Right ventricle myocardium superior (tissue), 1 donor: ENCODE measurements around the gene DISP3. TPM values are rescaled to one million over a fixed set of nuclear protein-coding genes. Genes with fewer than 3 reads are reported as not detected.

Experiments
- ATAC-seq: fragments of 200-7000 bp; cut with Tn5 transposase; one replicate; pipeline ENCODE4 v1.9.1; 2020; ENCODE audit warnings: mild to moderate bottlenecking; ENCODE audit not compliant: poor library complexity
- DNase-seq: peaks from one replicate; pipeline ENCODE4 v3.0.0-alpha.2; 2020
- intact Hi-C: fragments of 100-400 bp; cut with DNase I; formaldehyde crosslinking; loops from one replicate; pipeline ENCODE4 v1.11.2; 2022
- total RNA-seq: library from RNA; stranded (reverse); fragmentation: NEBNext Ultra II Directional; extraction: Animal tissue kit (Norgen Biotek cat#: 25700); gene quantifications from one replicate; pipeline ENCODE4 v1.2.1, GENCODE V29; 2021
- donor health status: DM: no; HTN: yes; CAD: no; lungs with severe emphysema.

Gene DISP3
- total RNA-seq, 1 donor from 2014 or later, result not detected

GRCh38 chr1:11456965-11457364 lies 22.0 kb upstream of the DISP3 start:
- DNase-seq, result no peak
- intact Hi-C loops, result no loop called here
- no peak for ATAC-seq

GRCh38 chr1:11458811-11459275 lies 20.1 kb upstream of the DISP3 start:
- intact Hi-C loops, result no loop called here
- ATAC-seq (peak; percentile 91), DNase-seq (peak; percentile 64)

- intact Hi-C loops, result no loop called here
- DNase-seq, result no peak
- ATAC-seq, result no peak
These were observed 17.3 kb upstream of the DISP3 start for GRCh38 chr1:11461531-11462137.

DNA sequence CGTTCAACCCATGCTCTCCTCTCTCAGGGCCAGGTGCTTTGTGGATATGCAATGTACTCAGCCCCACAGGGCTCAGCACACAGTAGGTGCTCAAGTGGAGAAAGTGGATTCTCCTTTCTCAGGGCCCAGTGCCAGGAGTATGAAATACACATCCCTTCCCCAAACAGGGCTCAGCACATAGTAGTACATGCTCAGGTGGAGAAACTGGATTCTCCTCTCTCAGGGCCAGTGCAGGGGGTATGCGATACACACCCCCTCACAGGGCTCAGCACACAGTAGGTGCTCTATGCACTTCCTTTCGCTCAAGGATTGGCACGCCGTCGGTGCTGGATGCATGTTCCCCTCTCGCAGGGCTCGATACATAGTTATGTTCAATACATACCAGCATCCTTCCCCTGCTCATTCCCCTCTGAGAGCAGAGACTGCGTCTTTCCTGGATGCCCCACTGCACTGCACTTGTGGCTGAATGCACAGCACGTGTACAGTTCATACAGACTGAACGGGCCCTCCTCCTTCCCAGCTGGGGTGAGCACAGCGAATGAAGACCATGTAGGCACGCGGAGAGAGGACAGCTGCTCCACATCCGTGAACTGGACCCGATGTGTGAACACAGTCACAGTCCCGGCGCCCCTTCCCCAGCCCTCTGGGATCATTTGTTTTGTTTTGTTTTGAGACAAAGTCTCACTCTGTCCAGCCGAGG lies 16.6 kb upstream of the DISP3 start:
- no peak for ATAC-seq
- intact Hi-C loops, result no loop called here
- no peak for DNase-seq

GRCh38 chr1:11463177-11463576 lies 15.8 kb upstream of the DISP3 start:
- ATAC-seq, result no peak
- intact Hi-C loops, result no loop called here
- DNase-seq, result no peak

GRCh38 chr1:11465307-11465706 lies 13.6 kb upstream of the DISP3 start:
- intact Hi-C loops, result no loop called here
- no peak for DNase-seq
- ATAC-seq, result no peak

GRCh38 chr1:11466416-11466815 lies 12.5 kb upstream of the DISP3 start:
- intact Hi-C loops, result no loop called here
- DNase-seq (no peak), ATAC-seq (no peak)

DNA sequence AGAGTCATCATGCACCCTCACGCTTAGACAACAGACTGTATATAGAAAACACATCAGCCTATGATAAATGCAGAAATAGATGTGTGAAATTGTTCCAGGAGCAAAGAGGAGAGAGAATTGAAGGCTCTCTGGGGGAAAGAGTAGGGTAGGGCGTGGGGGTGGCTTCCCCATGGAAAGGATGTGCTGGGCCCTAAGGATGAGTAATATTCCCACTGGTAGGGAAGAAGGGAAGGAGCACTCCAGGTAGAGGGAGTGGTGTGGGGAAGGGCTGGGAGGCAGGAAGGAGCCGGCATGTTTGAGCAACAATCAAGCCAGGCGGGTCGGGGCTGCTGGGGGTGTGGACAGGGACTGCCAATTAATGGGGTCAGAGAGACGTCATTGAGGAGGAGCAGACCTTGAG lies 10.1 kb upstream of the DISP3 start:
- ATAC-seq (no peak), DNase-seq (no peak)
- intact Hi-C loops, result no loop called here

- DNase-seq, result no peak
- no peak for ATAC-seq
- intact Hi-C loops, result loop anchor here (10.0 kb wide), 1 partner anchor 174 kb away; no protein-coding TSS in a partner anchor
These were observed 8.0 kb upstream of the DISP3 start for GRCh38 chr1:11470912-11471311.

DNA sequence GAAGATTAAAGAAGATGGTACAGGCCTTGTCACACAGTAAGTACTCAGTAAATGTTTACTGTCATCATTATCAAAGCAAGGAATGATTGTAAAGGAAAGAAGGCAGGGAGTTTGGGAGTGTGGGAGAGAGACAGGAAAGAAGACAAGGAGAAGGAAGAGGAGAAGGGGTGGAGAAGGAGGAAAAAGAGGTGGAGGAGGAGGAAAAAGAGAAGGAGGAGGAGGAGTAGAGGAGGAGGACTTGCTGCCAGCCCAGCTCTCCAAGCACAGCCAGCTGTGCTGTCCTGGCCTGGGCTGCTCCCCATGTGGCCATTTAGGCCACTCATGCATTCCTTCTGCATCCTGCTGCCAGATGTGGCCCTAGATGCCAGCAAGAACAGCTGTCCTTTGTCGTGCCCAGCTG lies 7.5 kb upstream of the DISP3 start:
- intact Hi-C loops, result loop anchor here (10.0 kb wide), 1 partner anchor 173 kb away; no protein-coding TSS in a partner anchor
- ATAC-seq (no peak), DNase-seq (no peak)

DNA sequence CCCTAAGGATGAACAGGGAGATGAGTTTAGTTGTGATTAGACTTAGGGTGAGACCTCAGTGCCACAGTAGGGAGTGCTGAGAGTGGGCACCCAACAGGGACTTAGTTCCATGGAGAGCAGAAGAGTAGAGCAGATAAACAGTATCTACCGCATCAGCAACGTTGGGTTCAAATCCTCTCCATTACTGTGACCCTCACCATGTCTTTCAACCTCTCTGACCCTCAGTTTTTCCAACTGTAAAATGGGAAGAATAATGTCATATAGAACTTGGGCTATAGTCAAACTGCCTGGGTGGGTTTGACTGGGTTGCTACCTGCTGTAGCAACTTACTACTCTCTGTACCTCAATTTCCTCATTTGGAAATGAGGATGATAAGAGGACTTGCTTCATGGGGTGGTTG lies 6.7 kb upstream of the DISP3 start:
- intact Hi-C loops, result loop anchor here (10.0 kb wide), 1 partner anchor 173 kb away; no protein-coding TSS in a partner anchor

GRCh38 chr1:11472741-11473140 lies 6.2 kb upstream of the DISP3 start:
- DNase-seq (no peak), ATAC-seq (no peak)
- intact Hi-C loops, result loop anchor here (10.0 kb wide), 1 partner anchor 172 kb away; no protein-coding TSS in a partner anchor

More for the DNA sequence above, 6.7 kb upstream of the DISP3 start:
- DNase-seq (no peak), ATAC-seq (no peak)

GRCh38 chr1:11473491-11474034 lies 5.4 kb upstream of the DISP3 start:
- ATAC-seq (no peak), DNase-seq (no peak)
- intact Hi-C loops, result loop anchor here (10.0 kb wide), 1 partner anchor 171 kb away; no protein-coding TSS in a partner anchor

DNA sequence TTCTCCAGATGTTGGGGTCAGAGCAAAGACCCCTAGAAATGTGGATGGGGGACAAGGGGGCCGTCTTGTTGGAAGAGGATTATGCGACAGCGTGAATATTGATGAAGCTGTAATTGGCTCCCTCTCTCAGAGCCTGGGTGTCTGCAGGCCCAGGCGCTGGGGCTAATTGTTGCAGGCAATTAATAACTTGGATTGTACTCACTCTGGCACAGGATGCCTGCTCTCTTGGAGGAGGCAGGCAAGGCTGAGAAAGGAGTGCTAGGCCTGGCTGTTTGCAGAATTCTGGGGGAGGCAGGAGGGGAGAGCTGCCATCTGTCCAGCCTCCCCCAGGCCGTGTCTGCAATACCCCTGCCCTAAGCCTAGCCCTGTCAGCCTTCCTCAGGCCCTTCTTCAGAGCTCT lies 4.1 kb upstream of the DISP3 start:
- intact Hi-C loops, result loop anchor here (10.0 kb wide), 1 partner anchor 170 kb away; no protein-coding TSS in a partner anchor
- ATAC-seq (no peak), DNase-seq (no peak)

DNA sequence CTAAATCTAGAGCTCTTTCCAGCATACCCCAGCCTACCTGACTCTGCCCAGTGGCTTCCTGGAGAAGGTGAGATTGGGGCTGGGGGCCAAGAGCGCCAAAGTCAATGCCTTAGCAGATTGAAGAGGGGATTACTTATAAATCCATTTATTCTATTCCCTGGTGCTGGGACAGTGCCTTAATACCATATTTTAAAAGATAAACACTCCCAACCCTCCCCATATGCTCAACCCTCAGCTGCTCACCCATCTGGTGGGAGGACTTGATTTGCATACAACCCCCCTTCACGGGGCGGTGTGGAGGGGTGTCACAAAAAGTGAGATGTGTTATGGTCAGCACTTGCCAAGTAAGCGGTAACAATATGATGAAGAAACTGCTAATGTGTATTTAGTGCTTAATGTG lies 3.2 kb upstream of the DISP3 start:
- intact Hi-C loops, result loop anchor here (10.0 kb wide), 1 partner anchor 169 kb away; no protein-coding TSS in a partner anchor
- DNase-seq, result no peak
- no peak for ATAC-seq

DNA sequence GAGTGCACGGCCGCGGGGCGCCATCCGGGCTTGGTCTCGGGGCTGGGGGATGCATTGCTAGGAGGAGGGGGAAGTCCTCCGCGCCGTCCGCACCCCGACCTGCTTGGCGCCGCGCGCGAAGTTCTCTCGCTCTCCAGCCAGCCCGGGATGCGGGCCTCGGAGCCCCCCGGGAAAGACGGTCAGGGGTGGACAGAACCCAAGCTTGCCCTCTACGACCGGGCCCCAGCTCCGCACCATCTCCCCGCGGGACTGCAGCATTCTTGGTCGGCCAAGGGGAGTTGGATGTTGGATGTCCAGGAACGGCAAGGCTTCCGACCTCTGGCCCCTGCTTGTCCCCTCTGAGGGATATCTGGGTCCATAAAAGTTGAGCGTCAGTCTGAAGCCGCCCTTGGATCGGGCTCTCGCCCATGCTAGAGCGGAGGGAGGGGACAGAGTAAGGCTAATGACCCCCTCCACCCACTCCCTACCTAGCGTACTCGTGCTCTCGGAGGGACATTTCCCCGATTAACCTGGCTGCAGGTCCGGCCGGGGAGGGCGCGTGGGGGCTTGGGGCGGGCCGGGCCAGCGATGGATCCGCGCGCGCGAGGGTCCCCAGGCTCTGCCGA lies 522 bp downstream of the DISP3 start:
- intact Hi-C loops, result loop anchor here (10.0 kb wide), 1 partner anchor 165 kb away; no protein-coding TSS in a partner anchor
- DNase-seq (no peak), ATAC-seq (no peak)

DNA sequence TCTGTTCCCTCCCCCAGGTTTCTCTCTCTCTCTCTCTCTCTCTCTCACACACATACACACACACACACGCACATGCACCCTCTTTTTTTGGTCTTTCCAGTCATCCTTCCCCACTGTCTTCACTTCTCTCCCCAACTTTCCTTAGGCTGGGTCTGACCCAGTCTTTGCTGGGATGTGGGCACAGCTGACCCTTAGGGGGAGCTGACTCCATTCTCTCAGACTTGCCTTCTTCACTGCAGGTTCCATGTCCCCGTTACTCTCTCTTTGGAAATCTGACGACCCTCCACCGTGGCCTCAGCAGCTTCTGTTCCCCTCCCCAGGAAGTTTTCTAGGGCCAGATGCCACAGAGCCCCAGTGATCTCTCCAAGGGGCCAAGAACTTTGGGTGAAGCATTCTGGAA lies 2.1 kb downstream of the DISP3 start:
- intact Hi-C loops, result no loop called here

DNA sequence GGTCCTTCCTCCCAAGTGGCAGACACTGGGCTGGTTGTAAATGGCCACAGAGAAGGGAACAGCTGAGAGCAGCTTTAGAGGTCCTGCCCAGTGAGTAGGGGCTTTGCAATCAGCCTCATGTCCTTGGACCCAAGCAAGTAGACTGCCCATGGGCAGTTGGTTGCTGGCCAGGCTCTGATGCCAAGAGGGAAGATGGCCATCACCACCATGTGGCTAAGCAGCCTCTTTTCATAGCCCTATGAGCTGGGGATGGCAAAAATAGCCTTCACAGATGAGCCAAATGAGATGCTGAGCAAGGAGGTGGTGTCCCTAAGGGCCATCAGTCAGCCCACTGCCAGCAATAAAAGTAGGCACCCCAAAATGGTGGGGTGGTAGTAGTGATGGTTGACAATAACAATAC lies 3.2 kb downstream of the DISP3 start:
- no peak for DNase-seq
- intact Hi-C loops, result no loop called here
- no peak for ATAC-seq

More for the DNA sequence above, 2.1 kb downstream of the DISP3 start:
- ATAC-seq, result no peak
- DNase-seq, result no peak

- ATAC-seq (no peak), DNase-seq (no peak)
- intact Hi-C loops, result no loop called here
These were observed 3.9 kb downstream of the DISP3 start for GRCh38 chr1:11482701-11483479.
